Superior temporal gyrus (tissue), 1 donor: ENCODE results near the gene SPON2.
"Not testable (repeated sequence)": the region's sequence is repeated elsewhere in the genome, so short reads cannot be mapped to it uniquely, and the experiment has no call there.

Source experiments
- DNase-seq: peaks from one replicate; pipeline ENCODE4 v3.0.0-alpha.2; 2016; ENCODE audit errors: extremely low spot score

SPON2 gene

DNA sequence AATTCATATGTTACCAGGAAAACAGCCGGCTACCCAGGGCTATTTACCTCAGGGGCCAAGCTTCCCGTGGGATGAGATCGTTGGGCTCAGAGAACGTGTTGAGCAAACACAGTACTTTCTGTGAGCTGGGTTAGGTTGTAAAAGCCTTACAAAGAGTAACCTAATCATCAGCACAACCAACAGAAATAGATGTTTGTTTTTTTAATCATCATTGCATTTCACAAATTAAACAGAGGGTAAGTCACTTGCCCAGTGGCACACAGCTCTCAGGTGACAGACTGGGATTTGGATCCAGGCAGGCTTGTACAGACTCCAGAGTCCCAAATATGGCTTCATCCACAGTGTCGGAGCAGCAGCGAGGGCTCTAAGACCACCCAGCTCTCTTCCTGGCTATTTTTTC lies 20.1 kb downstream of the SPON2 start:
- DNase-seq = no peak

- no peak for DNase-seq
Observed at GRCh38 chr4:1151541-1151940, 20.8 kb downstream of the SPON2 start.

DNA sequence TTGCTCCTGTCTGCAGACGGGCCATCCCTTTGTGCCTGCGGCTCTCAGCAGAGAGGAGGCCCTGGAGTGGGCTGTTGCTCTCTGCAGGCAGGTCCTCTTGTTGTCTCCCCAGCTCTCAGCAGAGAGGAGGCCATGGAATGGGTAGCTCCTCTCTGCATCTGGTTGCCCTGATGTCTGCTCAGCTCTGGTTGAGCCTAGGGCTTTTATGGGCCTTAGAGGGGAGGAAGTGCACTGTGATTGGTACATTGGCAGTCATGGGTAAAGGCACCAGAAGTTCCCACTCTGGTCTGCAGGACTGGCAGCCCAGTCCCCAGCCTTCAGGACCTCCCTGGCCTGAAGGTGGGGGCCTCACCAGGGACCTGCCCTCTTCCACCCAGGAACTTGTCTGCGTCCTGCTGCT lies 21.5 kb downstream of the SPON2 start:
- DNase-seq = no peak

DNA sequence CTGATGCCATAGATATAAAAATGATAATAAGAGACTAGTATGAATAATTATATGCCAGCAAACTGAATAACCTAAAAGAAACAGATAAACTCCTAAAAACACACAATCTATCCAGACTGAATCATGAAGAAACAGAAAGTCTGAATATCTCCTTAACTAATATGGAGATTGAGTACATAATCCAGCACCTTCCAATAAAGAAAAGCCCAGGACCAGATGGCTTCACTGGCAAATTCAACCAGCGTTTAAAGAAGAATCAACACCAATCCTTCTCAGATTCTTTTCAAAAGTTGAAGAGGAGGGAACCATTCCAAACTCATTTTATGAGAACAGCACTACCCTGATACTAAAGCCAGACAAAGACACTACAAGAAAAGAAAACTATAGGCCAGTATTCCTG lies 32.5 kb downstream of the SPON2 start:
- DNase-seq = no peak

- no peak for DNase-seq
Observed at GRCh38 chr4:1137850-1138249, 34.5 kb downstream of the SPON2 start.

- no peak for DNase-seq
Observed at GRCh38 chr4:1137063-1137776, 35.2 kb downstream of the SPON2 start.

DNA sequence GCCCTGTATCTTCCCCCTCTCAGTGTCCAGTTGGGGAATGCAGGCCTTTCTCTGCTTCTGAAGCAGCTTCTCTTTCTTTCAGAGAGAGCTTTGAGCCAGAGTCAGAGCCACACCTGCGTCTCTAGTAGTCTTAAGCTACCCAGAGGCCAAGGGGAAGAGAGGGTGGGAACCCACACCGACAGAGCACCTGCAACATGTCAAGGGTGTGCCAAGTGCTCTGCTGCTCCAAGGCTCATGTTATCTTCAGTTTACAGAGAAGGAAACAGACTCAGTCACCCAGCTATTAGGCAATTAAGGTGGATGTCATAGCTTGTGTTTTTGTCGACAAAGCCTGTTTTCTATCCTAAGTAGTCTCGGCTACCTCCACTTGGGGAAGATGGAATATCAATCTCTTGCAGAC lies 36.3 kb downstream of the SPON2 start:
- DNase-seq = no peak

DNA sequence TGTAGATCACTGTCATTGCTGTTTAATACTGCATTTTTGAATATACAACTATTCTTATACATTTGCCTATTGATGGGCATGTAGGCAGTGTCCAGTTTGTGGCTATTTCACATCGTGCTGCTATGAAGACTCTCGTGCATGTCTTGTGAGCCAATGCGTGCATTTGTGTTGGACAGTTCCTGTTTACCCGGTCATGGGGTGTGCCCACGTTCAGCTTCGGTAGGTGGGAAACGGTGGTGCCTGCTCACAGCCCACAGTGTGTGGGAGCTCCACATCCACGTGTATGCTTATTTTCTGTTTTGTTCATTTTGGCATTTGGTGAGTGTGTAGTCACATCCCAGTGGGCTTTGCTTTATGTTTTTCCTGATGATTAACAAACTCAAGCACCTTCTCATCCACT lies 39.4 kb downstream of the SPON2 start:
- no peak for DNase-seq

DNA sequence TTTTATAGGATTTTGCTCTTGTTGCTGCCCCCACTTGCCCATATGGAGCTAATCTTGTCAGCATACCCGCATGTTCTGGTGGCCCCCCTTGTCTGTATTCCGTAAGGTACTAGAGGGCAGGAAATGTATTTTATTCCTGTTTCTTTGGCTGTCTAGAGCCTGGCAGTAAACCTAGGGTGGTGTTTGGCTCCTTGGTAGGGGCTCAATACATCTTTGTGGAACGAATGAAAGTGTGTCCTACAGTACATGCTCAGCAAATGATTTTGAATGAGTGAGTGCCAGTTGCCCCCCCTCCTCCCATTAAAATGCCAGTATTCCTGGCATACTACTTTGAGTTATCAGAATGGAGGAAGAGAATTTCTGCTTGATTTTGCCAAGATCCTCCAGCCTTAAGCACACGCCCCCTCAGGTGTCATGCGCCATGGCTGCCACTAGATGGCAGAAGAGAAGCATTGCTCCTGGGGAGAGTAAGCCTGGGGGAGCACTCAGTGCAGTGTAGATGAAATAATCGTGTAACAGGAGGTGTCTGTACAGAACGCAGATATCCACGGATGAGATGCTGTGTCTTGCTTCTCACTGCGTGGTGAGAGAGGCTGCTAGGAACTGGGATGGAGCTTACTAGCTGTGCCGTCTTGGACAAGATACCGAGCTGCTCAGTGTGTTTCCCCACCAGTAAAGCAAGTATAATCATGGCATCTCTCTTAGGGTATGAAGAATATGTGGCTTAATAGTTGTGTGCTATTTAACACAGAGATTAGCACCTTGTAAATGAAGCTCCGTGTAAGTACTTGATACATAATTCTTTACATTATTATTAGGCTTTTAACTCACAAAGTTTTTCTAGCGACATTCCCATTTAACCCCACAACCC lies 41.8 kb downstream of the SPON2 start:
- DNase-seq = peak; percentile 95

GRCh38 chr4:1126506-1126905 lies 45.9 kb downstream of the SPON2 start:
- no peak for DNase-seq

GRCh38 chr4:1125466-1125865 lies 46.9 kb downstream of the SPON2 start:
- not testable (repeated sequence) for DNase-seq

DNA sequence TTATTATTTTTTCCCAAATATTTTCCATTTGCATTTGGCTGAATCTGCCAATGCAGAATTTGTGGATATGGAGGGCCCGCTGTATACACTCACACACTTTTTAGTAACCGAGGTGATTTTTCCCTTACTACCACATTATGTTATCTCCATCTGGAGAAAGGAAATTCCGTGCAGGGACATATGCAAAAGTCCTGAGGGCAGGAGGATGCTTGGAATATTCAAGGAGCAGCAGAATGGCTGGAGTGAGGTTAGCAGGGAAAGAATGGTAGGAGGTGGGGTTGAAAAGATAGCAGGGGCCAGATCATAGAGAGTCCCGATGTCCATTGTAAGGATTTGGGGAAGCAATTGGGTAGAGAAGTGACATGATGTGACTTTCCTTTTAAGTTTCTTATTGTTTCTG lies 47.6 kb downstream of the SPON2 start:
- DNase-seq = no peak

GRCh38 chr4:1122505-1122904 lies 49.9 kb downstream of the SPON2 start:
- no peak for DNase-seq
